ENCODE data around the gene ACBD6.
A peak's percentile ranks its signal among the peaks of the same experiment; 100 is the strongest.

DNA sequence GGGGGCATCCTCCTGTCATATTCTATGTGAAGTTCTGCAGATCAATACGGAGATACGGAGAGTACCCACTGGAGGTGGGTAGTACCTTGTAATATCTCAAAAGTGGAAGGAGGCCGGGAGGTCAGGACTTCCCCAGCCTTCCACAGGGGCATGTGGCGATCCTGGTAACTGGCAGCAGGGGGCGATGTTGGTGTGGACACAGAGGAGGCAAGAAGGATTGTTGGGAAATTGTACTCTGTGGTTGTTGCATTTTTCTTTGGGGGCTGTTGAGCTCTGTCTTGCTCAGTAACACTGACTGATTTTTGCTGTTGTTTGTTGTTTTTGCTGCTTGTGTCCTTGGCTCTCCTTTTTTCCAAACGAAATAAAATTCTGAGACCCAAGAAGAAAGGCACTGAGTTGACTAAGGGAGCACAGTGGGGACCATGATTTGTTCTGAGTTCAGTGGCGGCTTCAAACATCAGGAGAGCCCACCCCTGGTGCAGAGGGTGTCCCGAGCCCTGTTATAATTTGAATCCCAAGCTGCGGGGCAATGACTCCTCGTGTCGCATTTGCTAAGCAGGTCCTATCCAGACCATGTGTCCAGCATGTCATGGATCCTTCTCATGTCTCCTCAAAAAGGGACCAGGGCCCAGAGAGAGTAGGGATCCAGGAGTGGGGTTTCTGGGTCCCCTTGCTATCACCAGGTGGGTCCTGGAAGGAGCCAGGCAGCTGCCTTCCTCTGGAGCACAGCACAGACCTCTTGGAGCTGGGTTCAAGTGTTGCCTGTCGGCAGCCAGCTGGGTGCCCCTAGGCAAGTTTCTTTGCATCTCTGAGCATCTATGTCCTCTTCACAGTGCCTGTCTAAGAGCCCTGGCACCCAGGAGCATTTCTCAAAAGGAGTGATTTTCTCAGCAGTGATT lies 249.5 kb downstream of the ACBD6 start:
- TF ChIP-seq, protein P1, sequence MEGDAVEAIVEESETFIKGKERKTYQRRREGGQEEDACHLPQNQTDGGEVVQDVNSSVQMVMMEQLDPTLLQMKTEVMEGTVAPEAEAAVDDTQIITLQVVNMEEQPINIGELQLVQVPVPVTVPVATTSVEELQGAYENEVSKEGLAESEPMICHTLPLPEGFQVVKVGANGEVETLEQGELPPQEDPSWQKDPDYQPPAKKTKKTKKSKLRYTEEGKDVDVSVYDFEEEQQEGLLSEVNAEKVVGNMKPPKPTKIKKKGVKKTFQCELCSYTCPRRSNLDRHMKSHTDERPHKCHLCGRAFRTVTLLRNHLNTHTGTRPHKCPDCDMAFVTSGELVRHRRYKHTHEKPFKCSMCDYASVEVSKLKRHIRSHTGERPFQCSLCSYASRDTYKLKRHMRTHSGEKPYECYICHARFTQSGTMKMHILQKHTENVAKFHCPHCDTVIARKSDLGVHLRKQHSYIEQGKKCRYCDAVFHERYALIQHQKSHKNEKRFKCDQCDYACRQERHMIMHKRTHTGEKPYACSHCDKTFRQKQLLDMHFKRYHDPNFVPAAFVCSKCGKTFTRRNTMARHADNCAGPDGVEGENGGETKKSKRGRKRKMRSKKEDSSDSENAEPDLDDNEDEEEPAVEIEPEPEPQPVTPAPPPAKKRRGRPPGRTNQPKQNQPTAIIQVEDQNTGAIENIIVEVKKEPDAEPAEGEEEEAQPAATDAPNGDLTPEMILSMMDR (conservative IDR thresholded peaks at IDR 0.05; ENCODE audit: low read length) = peak; percentile 98
- TF ChIP-seq EZH2phosphoT487 (IDR thresholded peaks at IDR 0.05; ENCODE audit: borderline replicate concordance) = no peak
